Ishikawa (cell line): Measurements from ENCODE around the gene SRSF1.

Source experiments
- EGR1 ChIP-seq: IDR thresholded peaks from 2 replicates; pipeline ENCODE4 v1.6.1; 2012
- EP300 ChIP-seq: IDR thresholded peaks from 2 replicates; pipeline ENCODE4 v1.6.1; 2012; ENCODE audit warnings: borderline replicate concordance
- NFIC ChIP-seq: IDR thresholded peaks from 2 replicates; pipeline ENCODE4 v1.6.1; 2012
- RAD21 ChIP-seq: IDR thresholded peaks from 2 replicates; pipeline ENCODE4 v1.6.1; 2012; ENCODE audit warnings: low read depth
- REST ChIP-seq: IDR thresholded peaks from 2 replicates; pipeline ENCODE4 v1.6.1; 2012; ENCODE audit warnings: low read depth, mild to moderate bottlenecking
- TAF1 ChIP-seq: IDR thresholded peaks from 2 replicates; pipeline ENCODE4 v1.6.1; 2012; ENCODE audit warnings: low read depth, mild to moderate bottlenecking
- TCF12 ChIP-seq: IDR thresholded peaks from 2 replicates; pipeline ENCODE4 v1.6.1; 2012; ENCODE audit warnings: low read depth
- ZBTB7A ChIP-seq: IDR thresholded peaks from 2 replicates; pipeline ENCODE4 v1.6.1; 2012; ENCODE audit warnings: low read depth

DNA sequence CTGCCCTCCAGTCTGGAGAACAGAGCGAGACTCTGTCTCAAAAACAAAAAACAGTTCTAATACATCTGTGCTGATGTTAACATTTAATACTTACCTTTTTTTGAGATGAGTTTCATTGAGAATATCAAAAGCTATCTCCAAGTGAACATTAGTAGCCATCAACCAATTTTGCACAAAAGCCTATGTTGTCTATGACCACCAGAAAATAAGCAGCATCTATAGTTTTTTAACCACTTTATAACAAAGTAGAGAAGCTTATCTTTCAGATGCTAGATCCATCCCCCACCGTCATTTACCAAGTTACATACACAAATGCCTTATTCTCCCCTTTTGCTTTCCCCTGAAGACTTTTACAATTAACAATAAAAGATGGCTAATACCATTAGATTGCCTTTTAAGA, 4.1 kb downstream of the SRSF1 start:
- TF ChIP-seq REST (no peak), TAF1 (no peak), EGR1 (no peak), EP300 (no peak), ZBTB7A (no peak), TCF12 (no peak), NFIC (no peak), RAD21 (no peak)
